Heart left ventricle (tissue), 16 donors: ENCODE data around the gene PITHD1. TPM values are rescaled to one million over a fixed set of nuclear protein-coding genes. Genes with fewer than 3 reads are reported as not detected.
"Not testable (repeated sequence)": the region's sequence is repeated elsewhere in the genome, so short reads cannot be mapped to it uniquely, and the experiment has no call there.

Experiments
- ATAC-seq, 4 donors: fragments of 200-7000 bp; cut with Tn5 transposase; one replicate each; pipeline ENCODE4 v1.9.1; 2020 to 2022; ENCODE audit warnings: moderate library complexity in 4 of 4, mild to moderate bottlenecking in 3 of 4, moderate number of reproducible peaks in 1 of 4
- DNase-seq, 5 donors: peaks; one replicate each; pipeline ENCODE4 v3.0.0-alpha.2; 2020
- H3K27ac ChIP-seq, 12 donors: fragments of 200-600 bp; sonication (generic) in 4 of 12; one replicate each; pipeline versions ENCODE4 v1.5.0 to v1.8.0; 2016 to 2022; ENCODE audit warnings: mild to moderate bottlenecking in 2 of 12
- H3K27me3 ChIP-seq, 9 donors: fragments of 200-600 bp; sonication (generic) in 2 of 9; one replicate each; pipeline versions ENCODE4 v1.5.1 to v1.8.0; 2016 to 2022; ENCODE audit warnings: mild to moderate bottlenecking in 3 of 9
- H3K36me3 ChIP-seq, 9 donors: fragments of 200-600 bp; sonication (generic) in 2 of 9; one replicate each; pipeline versions ENCODE4 v1.5.0 to v1.8.0; 2018 to 2022; ENCODE audit warnings: mild to moderate bottlenecking in 2 of 9
- H3K4me1 ChIP-seq, 12 donors: fragments of 200-600 bp; sonication (generic) in 4 of 12; one replicate each; pipeline versions ENCODE4 v1.5.0 to v1.8.0; 2016 to 2022; ENCODE audit warnings: mild to moderate bottlenecking in 3 of 12
- H3K4me3 ChIP-seq, 12 donors: fragments of 200-600 bp; sonication (generic) in 4 of 12; one replicate each; pipeline versions ENCODE4 v1.5.0 to v1.8.0; 2017 to 2022; ENCODE audit warnings: mild to moderate bottlenecking in 9 of 12, moderate library complexity in 4 of 12
- H3K9me3 ChIP-seq, 12 donors: fragments of 200-600 bp; sonication (generic) in 4 of 12; one replicate each; pipeline versions ENCODE4 v1.5.0 to v1.8.0; 2016 to 2022; ENCODE audit warnings: mild to moderate bottlenecking in 1 of 12
- CTCF ChIP-seq, 12 donors: fragments of 200-600 bp; sonication (generic) in 4 of 12; IDR thresholded peaks; one replicate each; pipeline versions ENCODE4 v1.5.0 to v1.8.0; 2018 to 2022; ENCODE audit warnings: antibody characterized with exemption in 12 of 12, mild to moderate bottlenecking in 5 of 12
- POLR2A ChIP-seq, 2 donors: fragments of 450-650 bp; IDR thresholded peaks; one replicate each; pipeline ENCODE4 v1.6.1; 2017; ENCODE audit warnings: antibody characterized with exemption in 2 of 2, mild to moderate bottlenecking in 2 of 2, moderate library complexity in 2 of 2
- WGBS, 4 donors: extraction: QIAGEN DNeasy Blood & Tissue Kit in 2 of 4; methylation state at CpG; one replicate each; pipeline versions ENCODE4 v1.1.5 to v1.1.7; 2013 to 2018; 5-methylcytosine and 5-hydroxymethylcytosine counted together
- intact Hi-C, 10 donors: fragments of 100-400 bp; cut with DNase I; formaldehyde crosslinking; loops; one replicate each; pipeline versions ENCODE4 v1.11.1 to v1.14.2; 2022
- polyA plus RNA-seq, 2 donors: library from polyadenylated mRNA; stranded (reverse); fragments of 200-250 nt; gene quantifications; one replicate each; pipeline ENCODE4 v1.2.3, GENCODE V29; 2013
- total RNA-seq, 9 donors: library from RNA; depleted of rRNA in 2 of 9; stranded (reverse); fragments of >200 nt in 2 of 9; fragmentation: NEBNext Ultra II Directional in 3 of 9; extraction: Animal tissue kit (Norgen Biotek cat#: 25700) in 3 of 9; gene quantifications; one replicate each; pipeline versions ENCODE4 v1.1.0 to v1.2.4, GENCODE V29; 2016 to 2023
- donor health status: ischemic (EF 13 %, LVEDD 7.1; RV severe dilation, severe dysfunction).
- donor health status: healthy with polysubstance abuse.
- donor health status: DM: no; HTN: yes; CAD: no.
- donor health status: DM: no; HTN: no; CAD: no.
- donor health status: ischemic (EF 25% LVEDD 6.9; RV normal size, moderate dysfunction).
- donor health status: ischemic (EF 25% LVEDD 5.7; RV mildly dilated, moderate dysfunction).
- donor health status: healthy.
- donor health status: DM: yes; HTN: yes; CAD: no.
- donor health status: ischemic (EF 35%, LVEDD 5.7; RV mildly dilated, moderate dysfunction).
- donor health status: nonischemic (EF 11% LVEDD 7.7; RV severe dilation, severe dysfunction).
- donor health status: DM: yes; HTN: yes; CAD: no.
- donor health status: PGD.
- donor health status: ischemic (EF 29% LVEDD 5.4; RV normal size, mild dysfunction).
- donor health status: nonischemic (EF 23%, LVEDD 6.1; RV moderate dilation, normal function).

The PITHD1 gene
- total and polyA plus RNA-seq, 11 donors: 31.8 to 86.4 (median 46.2) TPM

- H3K4me3 ChIP-seq: peak within 1 kb of the TSS; percentile 64 to 97 (median 80)
- H3K4me1 ChIP-seq: peaks cover 3 to 23% (median 20%) of the 10 kb centered on the region in 12 donors
- peak within 1 kb of the TSS; percentile 84 to 97 (median 93) for H3K27ac ChIP-seq
- H3K9me3 ChIP-seq: no peaks in the 10 kb centered on the region
- peak; percentile 95 to 97 (median 96) for ATAC-seq
- DNase-seq: peak; percentile 98 to 99 (median 98)
- H3K36me3 ChIP-seq: peaks cover 0 to 31% (median 17%) of the 10 kb centered on the region in 9 donors
- TF ChIP-seq CTCF (IDR thresholded peaks at IDR 0.05) (no peak), POLR2A (IDR thresholded peaks at IDR 0.05) (peak in 1 of 2 donors; percentile 80)
- 0 to 2% (median 1%) methylated on average over 34 to 82 of the region's 82 CpGs for WGBS, 4 donors
- H3K27me3 ChIP-seq: no peaks in the 10 kb centered on the region
- intact Hi-C loops: loop anchor here in 3 of 10 donors (10.0 kb wide), 2 partner anchors 64 to 224 kb away; partner anchors contain the start of gene FUCA1 (in 2 of the 3)
Observed at GRCh38 chr1:23800400-23801337, 22.5 kb downstream of the PITHD1 start, which contains the start of gene GALE. Gene GALE (minus strand): TSS chr1:23800754. CDS start chr1:23799007, 1,747 bp downstream.

- peak overlapping the region; percentile 64 to 97 (median 80) for H3K4me3 ChIP-seq
- peaks cover 0 to 25% (median 13%) of the 10 kb centered on the region in 9 donors for H3K36me3 ChIP-seq
- no peak for DNase-seq
- peaks cover 3 to 23% (median 20%) of the 10 kb centered on the region in 12 donors for H3K4me1 ChIP-seq
- WGBS, 4 donors: 26 to 29% (median 27%) methylated on average over 17 to 19 of the region's 19 CpGs
- TF ChIP-seq CTCF (IDR thresholded peaks at IDR 0.05): no peak
- no peak for TF ChIP-seq POLR2A (IDR thresholded peaks at IDR 0.05)
- no peaks in the 10 kb centered on the region for H3K27me3 ChIP-seq
- H3K9me3 ChIP-seq: no peaks in the 10 kb centered on the region
- H3K27ac ChIP-seq: peak overlapping the region; percentile 84 to 97 (median 93)
- ATAC-seq: no peak
- intact Hi-C loops: loop anchor here in 3 of 10 donors (10.0 kb wide), 2 partner anchors 63 to 223 kb away; partner anchors contain the start of gene FUCA1 (in 2 of the 3)
Observed at GRCh38 chr1:23801338-23801748, 23.1 kb downstream of the PITHD1 start.

- 66 to 69% (median 68%) methylated on average over 10 of the region's 10 CpGs for WGBS, 4 donors
- TF ChIP-seq CTCF (IDR thresholded peaks at IDR 0.05) (no peak), POLR2A (IDR thresholded peaks at IDR 0.05) (no peak)
- H3K4me1 ChIP-seq: peaks cover 3 to 23% (median 20%) of the 10 kb centered on the region in 12 donors
- intact Hi-C loops: loop anchor here in 3 of 10 donors (10.0 kb wide), 2 partner anchors 63 to 223 kb away; partner anchors contain the start of gene FUCA1 (in 2 of the 3)
- peak overlapping the region in 3 of 12 donors; percentile 78 to 85 (median 79) for H3K4me3 ChIP-seq
- peak overlapping the region in 2 of 12 donors; percentile 90 to 96 for H3K27ac ChIP-seq
- H3K36me3 ChIP-seq: peaks cover 0 to 28% (median 18%) of the 10 kb centered on the region in 9 donors
- no peaks in the 10 kb centered on the region for H3K9me3 ChIP-seq
- no peaks in the 10 kb centered on the region for H3K27me3 ChIP-seq
- DNase-seq (no peak), ATAC-seq (no peak)
Observed at GRCh38 chr1:23801876-23802275, 23.7 kb downstream of the PITHD1 start.

GRCh38 chr1:23802809-23803342 lies 24.7 kb downstream of the PITHD1 start:
- H3K36me3 ChIP-seq: peaks cover 0 to 37% (median 28%) of the 10 kb centered on the region in 9 donors
- WGBS, 4 donors: 88 to 96% (median 93%) methylated on average over 7 of the region's 7 CpGs
- intact Hi-C loops: loop anchor here in 3 of 10 donors (10.0 kb wide), 2 partner anchors 62 to 222 kb away; partner anchors contain the start of gene FUCA1 (in 2 of the 3)
- H3K4me3 ChIP-seq, H3K27ac ChIP-seq, H3K9me3 ChIP-seq, H3K27me3 ChIP-seq, DNase-seq, ATAC-seq: not testable (repeated sequence)
- H3K4me1 ChIP-seq: peaks cover 3 to 30% (median 20%) of the 10 kb centered on the region in 12 donors
